HG02852 (cell line): Measurements from ENCODE around the gene THEMIS.
"Not testable (repeated sequence)": the region's sequence is repeated elsewhere in the genome, so short reads cannot be mapped to it uniquely, and the experiment has no call there.

Source experiments
- ATAC-seq: cut with Tn5 transposase; IDR thresholded peaks from one replicate; pipeline ENCODE4 v1.9.1; 2021; ENCODE audit warnings: mild to moderate bottlenecking, moderate library complexity; ENCODE audit not compliant: unreplicated experiment

THEMIS gene

DNA sequence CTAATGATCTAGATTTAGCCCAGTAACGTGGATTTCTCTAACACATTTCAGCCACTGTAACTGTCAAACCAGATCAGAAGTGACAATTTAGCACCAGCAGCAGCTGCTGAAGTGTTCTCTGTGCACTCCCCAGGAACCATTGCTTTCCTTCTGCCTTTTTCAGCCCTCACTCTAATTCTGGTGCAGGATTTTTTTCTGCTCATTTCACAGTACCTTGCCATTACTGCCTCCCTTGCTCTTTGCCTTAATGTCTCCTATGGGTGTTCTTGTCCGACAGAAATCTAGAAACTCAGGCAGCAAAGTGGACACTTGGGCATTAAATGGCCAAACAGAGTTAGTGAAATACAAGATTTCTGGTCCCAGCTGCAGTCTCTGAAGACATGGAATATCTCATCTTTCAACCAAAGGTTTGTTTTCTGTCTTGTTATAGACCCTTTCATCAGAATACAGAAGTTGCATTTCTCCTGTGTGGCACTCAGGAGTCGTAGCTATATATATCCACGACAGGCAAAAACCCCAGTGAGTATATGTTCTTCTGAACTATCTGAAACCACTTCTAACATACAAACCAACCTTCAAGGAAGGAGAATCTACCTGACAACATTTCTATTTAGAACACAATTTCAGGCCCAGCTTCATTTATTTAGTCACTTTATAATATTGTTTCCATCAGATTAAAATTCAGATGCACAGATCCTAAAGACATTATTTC is 92.9 kb downstream of the THEMIS start:
- ATAC-seq: no peak

DNA sequence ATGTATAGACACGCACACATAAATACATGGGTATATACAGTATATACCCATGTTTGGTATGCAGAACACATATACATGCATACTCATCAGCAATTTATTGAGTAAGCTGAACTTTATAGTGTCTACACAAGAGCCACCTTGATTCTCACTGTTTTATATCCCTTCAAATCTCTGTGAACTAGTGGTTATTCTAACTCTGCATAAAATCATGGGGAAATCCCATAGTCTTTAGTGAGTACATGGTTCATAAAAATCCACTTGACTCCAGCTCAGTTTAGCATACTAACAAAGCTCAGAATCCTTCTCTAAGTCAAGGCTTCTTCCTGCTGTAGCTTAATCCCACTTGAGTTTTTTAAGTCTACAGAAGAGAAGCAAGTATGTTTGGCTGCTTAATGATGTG is 104.1 kb downstream of the THEMIS start:
- ATAC-seq: no peak

DNA sequence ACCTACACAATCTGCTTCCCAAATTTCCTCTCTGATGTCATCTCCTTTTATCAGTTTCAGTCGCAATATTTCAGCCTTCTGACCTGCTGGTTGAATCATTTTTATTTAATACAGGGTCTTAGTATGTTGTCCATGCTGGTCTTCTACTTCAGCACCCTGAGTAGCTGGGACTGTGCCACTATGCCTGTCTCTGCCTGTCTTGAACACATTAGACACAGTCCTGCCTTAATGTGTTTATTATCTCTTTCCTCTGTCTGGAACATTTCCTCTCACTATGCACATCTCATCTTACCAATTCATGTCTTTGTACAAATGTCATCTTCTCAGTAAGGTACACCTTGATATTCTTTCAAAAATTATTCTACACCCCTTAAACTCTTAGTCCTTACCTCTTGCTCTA is 106.5 kb downstream of the THEMIS start:
- ATAC-seq: no peak

DNA sequence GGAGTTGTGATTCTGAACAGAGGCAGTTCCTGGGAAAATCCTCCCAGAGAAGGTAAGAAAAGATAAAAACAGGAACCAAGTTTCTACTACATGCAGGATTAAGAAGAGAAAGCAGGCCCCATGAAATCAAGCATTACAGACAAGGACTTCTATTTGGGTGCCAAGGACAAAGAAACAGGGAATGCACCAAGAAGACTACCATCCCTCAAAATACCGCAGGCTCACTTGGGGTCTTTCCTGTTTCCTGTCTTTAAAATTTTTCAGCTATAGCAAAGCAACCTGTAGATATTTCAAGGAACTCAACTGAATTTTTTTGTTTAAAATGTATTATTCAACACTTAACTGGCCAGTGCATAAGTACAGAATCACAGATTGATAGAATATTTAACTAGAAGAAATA is 107.5 kb downstream of the THEMIS start:
- ATAC-seq: no peak

DNA sequence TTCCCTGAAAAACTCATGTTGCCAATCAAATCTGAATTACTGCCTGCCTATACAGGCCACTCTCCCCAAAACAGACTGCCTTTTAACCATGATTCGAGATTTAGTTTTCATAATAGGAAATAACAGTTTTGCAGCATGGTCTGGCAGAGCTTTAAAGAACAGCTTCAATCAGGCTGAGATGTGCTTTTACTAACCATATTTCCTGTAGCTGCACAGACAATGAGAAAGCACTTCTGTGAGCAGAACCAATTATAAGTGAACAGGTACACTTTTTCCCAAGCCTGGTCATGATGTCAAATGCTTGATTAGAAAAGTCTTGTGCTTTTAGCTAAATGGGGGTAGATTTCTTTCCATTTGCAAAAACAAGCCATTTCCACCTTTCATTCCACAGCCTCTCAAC is 108.2 kb downstream of the THEMIS start:
- ATAC-seq: no peak

DNA sequence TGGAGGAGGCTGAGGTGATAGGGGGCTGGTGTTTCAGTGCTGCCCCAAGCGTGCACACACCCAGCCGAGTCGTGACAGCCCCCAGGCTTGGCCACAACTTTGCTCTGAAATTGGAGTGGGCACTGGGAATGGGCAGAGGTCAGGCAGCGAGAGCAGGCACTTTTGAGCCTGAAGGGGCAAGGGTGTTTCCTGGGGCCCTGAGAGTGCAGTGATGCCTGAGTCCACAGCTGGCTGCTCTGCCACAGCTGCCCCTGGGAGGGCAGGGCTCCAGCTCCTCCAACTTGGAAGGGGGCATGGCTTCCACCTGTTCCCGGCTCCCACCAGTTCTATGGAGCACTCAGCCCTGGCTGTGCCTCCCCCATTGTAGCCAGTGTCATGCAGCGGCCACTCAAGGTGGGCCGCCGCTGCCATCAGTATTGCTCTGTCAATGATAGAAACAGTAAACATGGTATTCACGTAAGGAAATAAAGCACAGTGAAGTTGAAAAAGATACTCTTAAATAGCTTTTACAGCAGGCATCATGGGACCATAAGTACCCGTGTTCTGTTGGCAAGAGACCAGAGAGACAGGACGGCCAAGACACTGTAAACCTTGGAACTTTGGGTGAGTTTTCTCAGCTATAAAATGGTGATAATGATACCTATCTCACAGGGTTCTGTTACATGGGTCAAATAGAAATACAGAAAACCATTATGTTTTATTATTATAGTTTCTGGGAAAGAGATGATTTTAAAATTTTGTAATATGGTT is 108.9 kb downstream of the THEMIS start:
- no peak for ATAC-seq

DNA sequence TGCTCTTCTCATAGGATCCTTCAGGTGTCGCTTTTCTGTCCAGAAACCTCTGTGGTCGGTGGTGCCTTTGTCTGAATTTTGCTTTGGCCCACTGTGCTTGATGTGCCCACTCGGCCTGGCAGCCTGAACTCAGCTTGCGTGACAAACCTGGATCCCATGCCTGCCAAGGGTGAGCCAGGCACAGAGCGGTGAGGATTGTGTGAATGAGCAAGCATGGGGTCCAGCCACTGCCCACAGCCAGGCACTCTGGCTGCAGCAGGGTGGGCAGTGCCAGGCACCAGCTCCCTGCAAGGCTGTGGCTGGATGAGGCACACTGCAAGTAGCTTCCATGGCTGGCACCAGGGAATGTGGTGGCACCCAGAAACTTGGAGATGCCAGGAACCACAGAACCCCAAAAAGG is 110.3 kb downstream of the THEMIS start:
- no peak for ATAC-seq

DNA sequence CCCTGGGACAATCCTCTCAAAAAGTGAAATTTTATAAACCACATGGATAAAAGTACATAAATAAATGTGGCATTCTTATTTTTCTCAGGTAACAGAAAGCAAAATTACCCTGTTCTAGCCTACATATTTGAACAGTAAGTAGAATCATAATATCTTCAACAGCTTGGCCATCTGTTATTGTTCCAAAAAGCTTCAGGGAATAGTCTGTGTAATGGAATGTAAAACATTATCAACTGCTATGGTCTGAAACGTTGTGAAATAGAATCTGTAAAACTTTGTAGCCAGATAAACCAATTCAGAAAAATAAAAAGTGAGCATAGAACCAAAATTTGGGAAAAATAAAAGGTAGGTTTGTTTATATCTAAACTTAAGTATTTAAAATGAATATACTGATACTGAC is 114.7 kb downstream of the THEMIS start:
- no peak for ATAC-seq

DNA sequence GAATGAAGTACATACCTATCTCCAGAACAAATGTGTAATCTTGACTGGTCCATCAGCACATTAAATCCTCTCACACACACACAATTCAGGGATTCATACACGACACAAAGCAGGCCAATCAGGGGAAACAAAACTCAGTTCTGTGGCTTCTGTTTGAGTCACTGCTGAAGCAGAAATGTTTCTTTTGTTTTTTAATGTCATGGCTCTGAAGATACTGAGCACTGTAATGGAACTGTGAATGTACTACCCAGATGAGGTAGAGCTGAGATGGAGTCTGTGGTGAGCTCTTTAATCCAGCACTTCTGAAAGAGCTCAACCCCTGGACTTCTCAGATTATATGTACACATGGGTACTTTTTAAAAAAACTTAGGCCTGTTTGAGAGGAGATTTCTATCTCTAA is 116.4 kb downstream of the THEMIS start:
- no peak for ATAC-seq

DNA sequence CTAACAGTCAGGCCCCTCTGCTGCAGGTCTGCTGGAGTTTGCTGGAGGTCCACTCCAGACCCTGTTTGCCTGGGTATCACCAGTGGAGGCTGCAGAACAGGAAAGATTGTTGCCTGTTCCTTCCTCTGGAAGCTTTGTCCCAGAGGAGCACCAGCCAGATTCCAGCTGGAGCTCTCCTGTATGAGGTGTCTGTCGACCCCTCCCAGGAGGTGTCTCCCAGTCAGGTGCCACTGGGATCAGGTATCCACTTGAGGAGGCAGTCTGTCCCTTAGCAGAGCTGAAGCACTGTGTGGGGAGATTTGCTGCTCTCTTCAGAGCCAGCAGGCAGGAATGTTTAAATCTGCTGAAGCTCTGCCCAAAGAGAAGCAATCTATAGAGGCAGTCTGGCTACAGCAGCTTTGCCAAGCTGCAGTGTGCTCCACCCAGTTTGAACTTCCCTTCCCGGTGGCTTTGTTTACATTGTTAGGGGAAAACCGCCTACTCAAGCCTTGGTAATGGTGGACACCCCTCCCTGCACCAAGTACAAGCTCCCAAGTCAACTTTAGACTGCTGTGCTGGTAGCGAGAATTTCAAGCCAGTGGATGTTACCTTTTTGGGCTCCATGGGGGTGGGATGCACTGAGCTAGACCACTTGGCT is 119.1 kb downstream of the THEMIS start:
- not testable (repeated sequence) for ATAC-seq

DNA sequence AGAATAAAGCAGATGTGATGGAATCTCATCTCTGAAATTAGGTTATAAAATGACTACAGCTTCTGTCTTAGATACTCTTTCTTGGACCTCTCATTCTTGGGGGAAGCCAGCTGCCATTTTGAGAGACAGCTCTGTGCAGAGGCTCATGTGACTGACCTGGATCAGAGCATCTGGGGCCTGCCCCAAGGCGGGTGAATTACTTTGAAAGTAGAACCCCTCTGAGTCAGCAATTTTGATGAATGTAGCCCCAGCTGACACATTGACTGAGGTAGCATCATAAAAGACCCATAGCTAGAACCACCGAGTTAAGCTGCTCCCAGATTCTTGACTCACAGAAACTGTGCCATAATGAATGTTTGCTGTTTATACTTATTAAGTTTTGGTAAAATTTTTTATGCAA is 124.5 kb downstream of the THEMIS start:
- ATAC-seq: no peak

DNA sequence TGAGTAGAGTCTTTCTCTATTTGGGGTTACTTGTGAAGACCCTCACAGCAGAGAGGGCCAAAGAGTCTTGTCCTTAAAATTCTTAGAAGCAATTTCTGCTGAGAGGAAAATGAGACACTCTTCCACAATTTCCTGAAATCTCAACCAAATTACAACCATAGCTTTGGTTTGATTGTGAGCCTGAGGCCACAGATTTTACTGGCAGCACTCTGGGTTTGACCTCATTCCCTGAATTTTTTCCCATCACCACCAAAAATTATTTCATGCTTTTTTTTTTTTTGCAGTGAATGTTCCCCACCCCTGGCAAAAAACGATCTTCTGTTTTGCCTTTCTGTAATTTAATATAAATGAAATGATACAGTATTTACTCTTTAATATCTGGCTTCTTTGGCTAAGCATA is 125.5 kb downstream of the THEMIS start:
- ATAC-seq: no peak

DNA sequence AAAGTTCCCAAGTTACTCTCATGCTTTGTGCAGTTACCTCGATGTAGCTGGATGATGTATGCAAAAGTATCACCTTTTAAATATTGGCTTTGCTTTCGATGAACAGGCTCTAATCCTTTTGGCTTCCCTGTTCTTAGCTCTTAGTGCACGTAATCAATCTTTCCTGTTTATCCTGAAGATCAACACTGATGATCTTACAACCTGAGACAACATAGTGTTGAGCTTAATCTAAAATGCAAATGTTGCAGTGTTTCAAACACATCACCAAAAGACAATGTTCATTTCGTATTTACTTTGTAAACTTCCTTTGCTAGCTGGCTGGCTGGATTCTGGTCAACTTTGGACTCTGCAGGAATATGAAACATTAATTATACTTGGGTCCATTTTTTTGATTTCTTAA is 132.1 kb downstream of the THEMIS start:
- ATAC-seq: no peak

DNA sequence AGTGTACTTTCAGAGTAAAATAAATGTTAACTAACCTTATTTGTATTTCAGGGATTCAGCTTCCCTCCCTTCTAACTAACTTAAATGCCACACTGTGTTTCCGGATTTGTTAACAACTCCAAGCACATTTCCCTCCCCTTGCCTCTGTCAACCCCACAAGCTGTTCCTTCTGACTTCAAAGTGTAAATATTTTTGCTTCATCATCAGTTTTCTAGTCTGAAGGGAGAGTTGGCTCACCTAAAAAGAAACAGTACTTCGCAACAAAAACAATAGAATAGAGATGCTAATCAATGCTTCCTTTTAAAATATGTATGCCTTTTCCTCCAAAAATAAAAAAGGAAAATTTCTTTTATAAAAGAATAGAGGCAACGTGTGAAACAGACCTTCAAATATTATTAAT is 132.6 kb downstream of the THEMIS start:
- ATAC-seq: no peak

DNA sequence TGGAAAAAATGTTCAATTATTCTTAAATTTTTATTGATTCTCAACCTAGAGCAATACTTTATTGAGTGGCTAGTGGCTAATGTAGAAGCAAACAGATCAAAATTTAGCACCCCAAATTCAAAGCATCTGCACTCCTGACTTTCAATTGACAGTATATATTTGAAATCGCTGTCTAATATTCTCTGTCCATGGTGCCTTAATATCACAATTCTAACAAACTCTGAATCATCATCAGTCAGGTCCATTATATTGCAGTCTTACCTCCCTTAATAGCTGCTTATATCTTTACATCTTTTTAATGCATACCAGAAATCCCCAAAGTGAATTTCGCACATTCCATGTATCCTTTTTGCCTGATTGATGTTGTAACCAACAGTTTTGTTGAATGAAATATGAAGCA is 134.9 kb downstream of the THEMIS start:
- ATAC-seq: no peak

DNA sequence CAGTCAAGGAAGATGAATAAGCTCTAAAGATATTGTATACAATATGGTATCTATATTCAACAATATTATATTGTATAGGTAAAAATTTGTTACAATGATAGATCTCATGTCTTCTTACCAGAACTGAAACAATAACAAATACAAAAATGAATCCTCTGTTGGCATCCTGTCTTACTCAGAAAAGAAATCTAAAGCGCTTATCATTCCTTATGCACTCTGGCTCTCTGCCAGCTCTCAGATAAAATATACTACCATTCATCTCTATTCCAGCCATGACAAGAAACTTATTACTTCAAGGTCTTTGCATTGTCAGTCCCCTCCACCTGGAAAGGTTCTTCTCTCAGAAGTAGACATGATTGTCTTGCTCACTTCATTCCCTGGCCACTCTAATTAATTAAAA is 138.6 kb downstream of the THEMIS start:
- ATAC-seq: no peak

DNA sequence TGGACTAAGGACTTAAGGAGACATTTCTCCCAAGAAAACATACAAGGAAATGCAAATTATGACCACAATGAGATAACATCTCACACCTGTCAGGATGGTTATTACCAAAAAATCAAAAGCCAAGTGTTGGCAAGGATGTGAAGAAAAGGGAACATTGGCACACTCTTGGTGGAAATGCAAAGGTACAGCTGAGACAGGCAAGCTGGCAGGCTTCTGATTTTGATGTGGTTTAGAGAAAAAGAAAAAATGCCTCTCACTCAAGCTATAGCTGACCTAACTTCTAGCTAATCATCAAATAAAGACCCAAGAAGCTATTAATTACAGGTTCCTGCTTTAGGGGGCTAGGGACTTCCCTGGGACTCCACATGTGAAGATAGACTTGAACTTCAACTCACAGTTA is 139.8 kb downstream of the THEMIS start:
- ATAC-seq: no peak

DNA sequence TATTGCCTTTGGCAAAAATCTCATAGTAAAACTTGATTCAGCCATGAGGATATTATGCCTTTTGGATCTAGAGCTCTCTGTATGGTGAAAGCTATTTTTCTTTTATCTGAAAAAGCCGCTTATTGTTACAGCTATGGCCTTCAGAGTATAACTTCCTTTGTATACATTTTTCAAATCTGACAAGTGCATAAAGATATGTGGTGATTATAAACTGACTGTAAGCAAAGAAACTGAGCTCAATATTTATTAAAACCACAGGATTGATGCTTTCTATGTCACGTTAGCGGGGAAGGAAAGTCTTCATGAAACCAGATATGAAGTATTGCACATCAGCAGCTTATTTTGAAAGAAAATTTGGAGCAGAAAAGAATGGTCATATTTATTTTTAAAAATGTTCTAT is 151.8 kb downstream of the THEMIS start:
- ATAC-seq: no peak

DNA sequence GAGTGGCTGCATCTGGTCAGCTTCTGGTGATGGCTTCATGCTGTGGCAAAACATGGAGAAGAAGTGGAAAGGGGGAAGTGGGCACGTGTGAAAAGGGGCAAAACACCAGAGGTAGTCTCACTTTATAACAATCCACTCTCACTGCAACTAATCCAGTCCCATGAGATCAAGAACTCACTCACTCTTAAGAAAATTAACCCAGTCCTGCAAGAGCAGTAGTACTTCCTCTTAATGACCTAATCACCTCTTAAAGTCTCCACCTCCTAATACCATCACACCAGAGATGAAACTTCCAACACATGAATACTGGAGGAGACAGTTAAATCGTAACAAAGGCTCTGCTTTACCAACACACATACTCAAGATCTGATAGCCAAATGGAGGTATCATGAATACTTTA is 152.6 kb downstream of the THEMIS start:
- ATAC-seq: no peak

DNA sequence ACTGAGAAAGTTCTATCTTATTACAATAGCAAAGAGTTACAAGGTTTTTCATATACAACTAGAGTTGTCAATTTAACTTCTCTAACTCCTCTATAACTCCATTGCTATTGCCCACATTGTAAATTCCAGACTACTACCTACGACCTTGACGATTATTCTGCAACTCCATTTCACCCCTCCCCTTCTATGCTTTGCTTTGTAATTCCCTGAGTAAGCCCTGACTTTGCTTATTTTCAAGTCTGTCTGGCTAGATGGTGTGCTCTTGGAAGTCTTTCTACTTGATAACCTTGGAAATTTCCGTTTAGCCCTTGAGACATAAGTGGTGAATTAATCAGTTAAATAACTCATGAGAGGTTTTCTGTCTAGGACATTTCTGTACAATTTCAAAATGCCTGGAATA is 162.4 kb downstream of the THEMIS start:
- no peak for ATAC-seq

DNA sequence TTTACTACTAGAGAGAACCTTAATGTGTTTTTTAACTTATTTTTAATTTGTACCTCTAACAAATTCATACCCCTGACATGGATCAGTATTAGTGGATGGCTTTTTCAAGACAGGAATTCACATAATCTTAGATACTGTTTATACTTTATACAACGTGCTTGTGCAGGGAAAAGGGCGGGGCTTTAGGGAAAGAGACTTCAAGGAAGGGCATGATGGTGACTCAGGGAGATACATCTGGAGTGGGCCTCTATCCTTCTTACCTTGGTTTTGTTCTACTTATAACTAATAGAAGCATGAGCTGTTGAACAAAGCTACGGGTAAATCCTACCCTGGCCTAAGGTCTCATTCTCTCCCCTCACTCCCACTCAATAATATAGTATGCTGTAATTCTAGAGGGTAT is 163.1 kb downstream of the THEMIS start:
- no peak for ATAC-seq

DNA sequence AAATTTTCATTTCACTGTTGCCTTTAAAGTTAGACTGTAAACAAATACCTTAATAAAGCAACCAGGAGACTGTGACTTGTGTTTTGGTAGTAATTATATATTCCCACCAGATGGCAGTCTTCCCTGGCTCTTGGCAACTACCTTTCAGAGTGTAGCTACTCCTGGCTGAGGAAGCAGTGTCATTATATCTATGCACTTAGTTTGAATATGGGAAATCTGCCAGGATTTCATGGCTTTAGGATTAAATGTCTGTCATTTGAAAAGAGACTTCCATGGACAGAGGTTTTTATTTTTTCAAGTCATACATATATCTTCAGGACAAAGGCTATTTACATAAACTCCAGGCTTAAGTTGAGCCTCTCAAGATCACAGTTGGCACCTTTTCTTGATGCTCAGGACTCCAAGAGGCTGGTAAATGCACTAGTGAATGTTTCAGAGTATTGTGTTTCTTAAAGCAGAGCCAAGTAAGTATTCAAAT is 163.8 kb downstream of the THEMIS start:
- ATAC-seq: peak; percentile 92
